ENCODE data around the gene SERINC3.

The SERINC3 gene

DNA sequence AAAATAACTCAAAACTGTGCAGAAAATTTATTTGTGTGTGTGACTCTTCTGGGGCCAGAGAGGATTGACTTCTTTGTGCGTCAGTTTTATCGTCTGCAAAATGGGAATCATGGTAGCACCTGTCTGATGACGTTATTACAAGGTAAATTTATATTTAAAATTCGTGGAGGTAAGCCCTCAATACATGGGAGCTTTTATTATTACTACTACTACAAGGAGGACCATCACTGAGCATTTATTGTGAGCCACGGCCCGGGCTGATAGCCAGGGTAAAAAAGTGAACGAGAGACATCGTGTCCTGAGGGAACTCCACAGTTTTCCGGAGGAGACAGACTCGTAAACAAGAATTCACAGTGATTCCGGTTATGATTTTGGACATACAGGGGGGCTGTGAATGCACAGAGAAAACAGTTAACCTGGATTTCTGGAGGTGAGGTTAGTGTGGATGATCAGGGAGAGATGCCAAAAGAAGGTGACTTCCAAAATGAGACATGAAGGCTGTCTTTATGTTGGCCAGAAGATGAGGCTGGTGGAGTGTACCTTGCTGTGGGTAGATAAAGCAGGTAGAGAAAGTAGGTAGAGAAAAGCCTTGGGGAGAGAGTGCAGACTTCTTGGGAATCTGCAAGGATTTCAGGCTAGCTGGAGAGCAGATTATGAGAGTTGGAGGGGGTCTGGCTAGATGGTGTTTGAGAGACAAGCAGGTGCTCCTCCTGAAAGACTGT lies 10.6 kb upstream of the SERINC3 start:
- no peak for DNase-seq

DNA sequence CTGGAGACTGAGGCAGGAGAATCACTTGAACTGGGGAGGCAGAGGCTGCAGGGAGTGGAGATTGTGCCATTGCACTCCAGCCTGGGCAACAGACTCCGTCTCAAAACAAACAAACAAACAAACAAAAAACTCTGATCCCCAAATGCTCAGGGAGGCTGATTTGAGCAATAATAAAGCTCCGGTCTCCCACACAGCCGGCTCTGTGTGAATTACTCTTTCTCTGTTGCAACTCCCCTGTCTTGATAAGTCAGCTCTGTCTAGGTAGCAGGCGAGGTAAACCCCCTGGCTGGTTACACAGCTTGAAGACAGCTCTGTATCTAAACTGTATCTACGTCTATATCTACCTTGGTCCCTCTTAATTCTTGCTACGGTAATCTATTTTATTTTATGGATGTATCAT lies 6.4 kb upstream of the SERINC3 start:
- DNase-seq = no peak

DNA sequence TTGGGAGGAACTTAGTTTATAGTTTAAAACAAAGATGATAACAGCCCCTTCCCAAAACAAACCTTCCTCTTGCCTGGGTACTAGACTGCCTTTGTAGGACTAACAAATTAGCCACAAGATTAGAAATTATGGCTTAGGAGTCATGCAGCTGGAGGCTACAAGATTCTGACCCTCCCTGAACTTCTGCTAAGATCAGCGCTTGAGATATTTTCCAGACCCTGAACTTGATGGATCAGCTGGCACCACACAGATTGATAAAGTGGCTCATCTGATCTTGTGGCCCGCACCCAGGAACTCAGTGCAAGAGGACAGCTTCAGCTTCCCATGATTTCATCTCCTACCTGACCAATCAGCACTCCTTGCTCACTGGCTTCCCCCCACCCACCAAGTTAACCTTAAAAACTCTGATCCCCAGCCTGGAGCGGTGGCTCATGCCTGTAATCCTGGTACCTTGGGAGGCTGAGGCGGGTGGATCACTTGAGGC lies 5.9 kb upstream of the SERINC3 start:
- no peak for DNase-seq

DNA sequence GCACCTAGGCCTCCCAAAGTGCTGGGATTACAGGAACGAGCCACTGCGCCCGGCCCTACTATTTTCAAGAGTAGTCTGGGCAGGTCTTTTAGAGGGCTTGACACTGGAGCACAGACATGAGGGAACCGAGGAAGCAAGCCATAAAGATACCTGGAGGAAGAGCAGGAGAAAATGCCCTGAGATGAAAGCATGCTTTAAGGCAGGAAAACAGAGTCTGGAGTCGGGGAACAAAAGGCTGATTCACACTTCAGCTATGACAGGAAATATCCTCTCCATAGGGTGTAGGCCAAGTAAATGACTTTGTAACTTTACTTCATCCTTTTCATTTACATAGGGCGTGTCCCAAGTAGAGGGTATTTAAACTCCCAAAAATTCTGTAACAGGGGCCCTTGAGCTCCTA lies 4.3 kb upstream of the SERINC3 start:
- no peak for DNase-seq

DNA sequence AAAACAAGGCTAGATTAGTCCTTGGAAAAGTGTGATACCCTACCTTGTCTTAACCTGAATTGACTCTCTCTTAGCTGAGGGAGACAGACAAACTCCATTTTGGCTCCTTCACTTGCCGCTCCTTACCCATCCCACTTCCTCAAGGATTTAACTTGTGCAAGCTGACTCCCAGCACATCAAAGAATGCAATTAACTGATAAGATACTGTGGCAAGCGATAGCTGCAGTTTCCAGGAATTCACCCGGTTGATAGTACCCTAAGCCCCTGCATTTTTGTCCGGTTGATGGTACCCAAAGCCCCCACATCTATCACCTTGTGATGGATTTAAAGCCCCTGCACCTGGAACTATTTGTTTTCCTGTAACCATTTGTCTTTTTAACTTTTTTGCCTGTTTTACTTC lies 1.9 kb upstream of the SERINC3 start:
- no peak for DNase-seq

DNA sequence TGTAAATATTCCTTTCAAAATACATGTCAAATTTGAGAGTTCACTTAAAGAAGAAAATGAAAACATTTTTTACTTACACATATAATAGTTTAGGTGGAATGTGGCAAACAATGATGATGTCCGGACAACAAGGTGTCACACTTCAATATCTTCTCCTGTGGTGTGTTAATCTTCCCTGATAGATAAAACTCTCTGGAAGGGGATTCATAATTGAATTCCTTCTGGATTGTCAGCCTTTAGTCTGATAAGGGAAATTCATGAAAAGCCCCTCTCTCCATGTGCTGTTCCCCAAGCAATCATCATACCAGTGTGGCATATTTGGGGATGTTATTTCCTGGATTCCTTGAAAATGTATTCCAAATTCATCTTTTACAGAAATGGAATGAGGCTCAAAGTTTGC lies 971 bp upstream of the SERINC3 start:
- no peak for DNase-seq

DNA sequence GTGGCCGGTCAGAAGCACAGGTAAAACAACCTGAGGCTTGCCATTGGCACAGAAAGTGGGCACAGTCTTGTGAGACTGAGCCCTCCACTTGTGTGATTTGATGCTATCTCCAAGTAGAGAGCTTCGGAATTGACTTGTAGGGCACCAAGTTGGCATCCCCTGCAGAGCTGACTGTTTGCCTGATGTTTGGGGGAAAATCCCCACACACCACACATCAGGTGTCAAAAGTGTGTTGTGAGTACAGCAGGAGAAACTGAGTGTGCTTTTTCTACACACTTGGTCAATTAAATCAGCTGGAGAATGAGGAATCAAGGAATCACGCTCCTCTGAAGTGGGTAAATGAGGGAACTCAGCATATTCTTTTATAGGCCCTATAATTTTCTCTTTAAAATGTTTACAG lies 989 bp downstream of the SERINC3 start:
- no peak for DNase-seq

DNA sequence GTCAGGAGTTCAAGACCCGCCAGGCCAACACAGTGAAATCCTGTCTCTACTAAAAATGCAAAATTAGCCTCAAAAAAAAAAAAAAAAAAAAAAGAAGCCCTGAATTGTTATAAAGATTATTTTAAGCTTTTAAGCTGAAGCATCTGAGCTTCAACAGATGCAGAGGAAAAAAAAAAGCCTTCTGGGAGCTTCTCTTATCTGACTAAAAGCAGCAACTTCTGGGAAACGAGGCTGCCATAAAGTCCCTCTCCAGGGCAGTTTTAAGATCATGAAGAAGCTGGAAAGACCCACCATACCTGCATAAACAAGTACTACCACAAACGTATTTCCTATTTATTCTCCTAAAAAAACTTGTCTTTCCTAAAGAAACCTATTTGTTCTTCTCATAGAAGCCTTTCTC lies 3.6 kb downstream of the SERINC3 start:
- no peak for DNase-seq

DNA sequence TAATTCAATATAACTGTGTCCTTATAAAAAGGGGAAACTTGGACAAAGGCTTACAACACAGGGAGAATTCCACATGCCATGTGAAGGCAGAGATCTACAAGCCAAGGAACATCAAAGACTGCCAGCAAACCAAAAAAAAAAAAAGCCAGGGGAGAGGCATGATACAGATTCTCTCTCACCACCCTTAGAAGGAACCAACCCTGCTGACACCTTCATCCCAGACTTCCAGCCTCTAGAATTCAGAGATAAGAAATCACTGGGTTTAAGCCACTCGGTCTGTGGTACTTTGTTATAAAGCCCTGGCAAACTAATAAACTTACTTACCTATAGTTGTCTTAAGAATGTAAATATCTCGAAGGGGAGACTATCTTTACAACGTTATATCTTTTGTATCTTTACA lies 4.4 kb downstream of the SERINC3 start:
- DNase-seq = no peak

DNA sequence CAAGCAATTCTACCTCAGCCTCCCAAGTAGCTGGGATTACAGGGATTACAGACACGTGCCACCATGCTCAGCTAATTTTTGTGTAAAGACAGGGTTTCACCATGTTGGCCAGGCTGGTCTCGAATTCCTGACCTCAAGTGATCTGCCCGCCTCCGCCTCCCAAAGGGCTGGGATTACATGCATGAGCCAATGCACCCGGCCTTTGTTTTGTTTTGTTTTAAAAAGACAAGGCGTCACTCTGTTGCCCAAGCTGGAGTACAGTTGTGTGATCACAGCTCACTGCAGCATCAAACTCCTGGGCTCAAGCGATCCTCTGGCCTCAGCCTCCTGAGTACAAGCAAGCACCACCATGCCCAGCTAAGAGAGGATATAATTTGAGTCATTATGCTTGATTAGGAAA lies 5.4 kb downstream of the SERINC3 start:
- DNase-seq = no peak

DNA sequence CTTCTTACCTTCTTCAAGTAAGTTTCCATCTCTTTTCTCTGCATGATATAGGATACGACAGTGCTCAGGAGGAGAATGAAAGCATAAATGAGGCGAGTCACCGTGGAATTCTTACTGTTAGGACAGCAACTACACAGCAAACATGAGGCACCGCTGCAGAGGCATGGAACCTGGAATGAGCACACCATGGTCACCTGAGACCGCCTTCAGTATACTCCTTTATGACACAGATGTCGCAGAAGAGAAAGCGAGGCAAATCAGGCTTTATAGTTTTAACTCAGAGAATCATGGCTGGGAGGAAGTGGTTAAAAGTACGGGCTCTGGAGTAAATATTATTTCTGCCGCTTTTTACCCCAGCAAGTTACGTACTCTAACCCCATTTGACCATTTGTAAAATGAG lies 8.0 kb downstream of the SERINC3 start:
- DNase-seq = no peak

DNA sequence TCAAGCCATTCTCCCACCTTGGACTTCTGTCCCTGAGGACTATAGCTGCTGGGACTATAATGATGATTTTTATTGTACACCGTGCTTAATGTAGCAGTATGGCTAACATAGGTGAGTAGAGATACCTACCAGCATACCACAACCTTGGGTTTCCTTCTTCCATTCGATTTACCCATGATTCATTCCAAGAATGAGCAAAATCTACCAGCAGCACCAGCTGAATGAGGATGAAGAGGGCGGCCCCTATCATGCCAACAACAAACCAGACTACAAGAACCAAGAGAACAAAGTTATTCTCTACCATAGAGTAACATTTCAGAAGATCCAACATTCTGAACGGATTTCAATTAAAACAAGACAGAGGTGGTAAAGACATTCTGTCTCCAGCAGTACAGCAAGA lies 12.1 kb downstream of the SERINC3 start:
- no peak for DNase-seq

DNA sequence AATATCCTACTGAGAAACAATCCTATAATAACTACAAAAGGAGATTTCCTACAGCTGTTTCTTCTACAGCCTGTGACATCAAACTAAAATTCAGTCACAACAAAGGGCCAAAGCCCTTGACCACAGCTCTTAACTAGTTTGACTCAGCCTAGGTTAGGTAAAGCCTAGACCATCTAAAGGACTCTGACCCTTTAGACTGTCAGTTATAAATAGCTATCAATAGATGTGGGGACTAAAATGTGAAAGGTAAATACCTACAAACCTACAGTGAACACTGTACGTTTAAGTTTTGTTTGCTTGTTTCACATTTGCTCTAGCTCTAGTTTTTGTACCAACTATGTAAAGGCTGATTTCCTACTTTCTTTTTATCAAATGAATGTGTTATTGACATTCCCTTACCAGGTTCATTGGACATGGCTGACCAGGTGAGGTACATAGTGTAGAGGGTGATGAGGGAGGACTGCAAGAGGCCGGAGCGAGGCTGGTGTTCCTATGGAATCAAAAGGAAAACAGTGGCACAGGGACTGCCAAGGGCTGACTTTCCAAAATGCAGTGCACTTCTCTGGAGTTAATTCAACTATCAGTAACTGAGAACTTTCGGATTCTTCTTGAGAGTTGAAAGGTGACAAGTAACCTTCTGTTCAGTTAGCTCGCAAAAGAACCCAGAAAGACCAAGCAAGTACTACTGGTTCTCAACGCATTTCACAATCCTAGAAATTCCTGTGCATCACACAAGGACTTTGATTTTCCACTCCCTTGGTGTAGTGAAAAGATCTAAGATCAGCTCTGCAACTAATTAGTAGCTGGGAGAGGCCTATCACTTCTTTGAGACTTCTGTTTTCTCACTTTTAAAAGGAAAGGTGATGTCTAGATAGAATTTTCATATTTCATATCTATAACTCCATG lies 17.2 kb downstream of the SERINC3 start:
- no peak for DNase-seq

DNA sequence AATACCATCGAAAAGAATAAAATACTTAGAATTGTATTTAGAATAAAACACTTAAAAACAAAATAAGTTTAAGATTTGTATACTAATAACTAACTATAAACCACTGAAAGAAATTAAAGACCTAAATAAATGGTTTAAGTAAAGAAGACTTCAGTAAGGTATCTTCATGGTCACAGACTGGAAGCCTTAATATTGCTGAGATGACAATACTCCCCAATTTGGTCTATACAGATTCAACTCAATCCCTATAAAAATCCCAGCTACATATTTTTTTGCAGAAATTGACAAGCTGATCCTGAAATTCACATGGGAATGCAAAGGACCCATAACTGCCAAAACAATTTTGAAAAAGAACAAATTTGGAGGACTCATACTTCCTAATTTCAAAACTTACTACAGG lies 18.9 kb downstream of the SERINC3 start:
- DNase-seq = no peak

DNA sequence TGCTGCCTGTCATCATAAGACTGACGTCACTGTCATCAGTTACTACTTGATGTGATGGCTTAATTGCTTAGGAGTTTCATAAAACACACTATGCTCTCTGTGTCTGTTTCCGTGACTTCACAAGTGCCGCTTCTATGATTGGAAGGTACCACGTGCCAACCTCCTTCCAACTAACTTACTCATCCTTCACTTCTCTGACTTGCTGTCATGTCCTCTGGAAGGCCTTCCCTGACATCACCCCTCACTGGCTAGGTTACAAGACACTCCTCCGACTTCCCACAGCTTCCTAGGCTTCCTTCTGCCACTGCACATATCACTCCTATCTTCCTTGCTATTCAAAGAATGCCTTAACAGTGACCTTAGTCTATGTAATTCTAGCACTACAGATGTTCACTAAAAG lies 20.4 kb downstream of the SERINC3 start:
- DNase-seq = no peak

DNA sequence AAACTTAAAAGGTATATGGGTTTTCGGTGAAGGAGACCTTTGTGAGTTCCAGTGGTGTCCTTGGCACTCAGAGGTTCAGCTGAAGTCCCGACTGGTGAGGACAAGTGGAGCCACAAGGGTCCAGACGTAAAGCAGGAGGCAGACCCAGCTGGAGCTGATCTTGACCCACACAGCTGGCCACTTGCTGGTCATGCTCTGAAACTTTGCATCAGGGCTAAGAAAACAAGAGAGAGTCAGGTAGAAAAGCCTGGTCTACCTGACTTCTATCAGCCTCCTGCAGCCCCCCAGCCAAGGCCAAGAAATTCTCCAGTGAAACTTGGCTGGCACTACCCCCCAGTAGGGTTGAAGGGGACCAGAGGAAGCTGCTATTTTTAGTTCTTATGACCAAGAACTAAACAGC lies 21.6 kb downstream of the SERINC3 start:
- DNase-seq = no peak

DNA sequence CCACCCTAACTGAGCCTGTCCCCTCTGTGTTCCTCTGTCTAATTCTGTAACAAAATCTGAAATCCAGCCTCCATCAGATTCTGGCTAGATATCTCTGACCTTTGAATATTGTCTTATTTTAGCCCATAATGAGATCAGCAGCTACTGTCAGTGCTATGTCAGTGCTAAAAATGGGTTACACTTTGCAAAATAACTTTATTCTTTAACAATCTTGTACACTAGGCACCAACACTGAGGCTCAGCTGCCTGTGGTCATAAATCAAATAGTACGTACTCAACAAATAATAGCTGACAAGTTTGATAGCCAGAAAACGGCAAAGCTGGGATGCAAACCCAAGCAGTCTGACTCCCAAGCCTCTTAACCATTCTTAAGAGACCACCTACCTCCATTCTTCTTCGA lies 24.1 kb downstream of the SERINC3 start:
- no peak for DNase-seq

DNA sequence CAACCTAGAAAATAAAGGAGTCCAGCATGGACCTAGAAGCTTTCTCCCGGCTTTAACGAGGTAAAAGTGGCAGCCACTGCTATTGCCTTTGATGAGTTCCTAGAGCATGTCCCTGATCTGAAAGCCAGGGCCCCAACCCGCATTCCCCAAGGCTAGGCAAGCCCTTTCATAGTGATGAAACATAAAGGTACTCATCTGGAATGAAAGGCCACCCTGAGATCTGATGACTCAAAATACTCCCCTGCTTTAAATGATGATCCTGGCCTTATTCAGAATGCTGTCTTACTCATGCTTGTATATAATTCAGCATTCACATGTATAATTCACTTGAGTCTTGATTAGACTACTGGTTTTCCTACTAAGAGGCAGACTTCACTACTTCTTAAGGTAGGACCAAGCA lies 24.9 kb downstream of the SERINC3 start:
- no peak for DNase-seq

DNA sequence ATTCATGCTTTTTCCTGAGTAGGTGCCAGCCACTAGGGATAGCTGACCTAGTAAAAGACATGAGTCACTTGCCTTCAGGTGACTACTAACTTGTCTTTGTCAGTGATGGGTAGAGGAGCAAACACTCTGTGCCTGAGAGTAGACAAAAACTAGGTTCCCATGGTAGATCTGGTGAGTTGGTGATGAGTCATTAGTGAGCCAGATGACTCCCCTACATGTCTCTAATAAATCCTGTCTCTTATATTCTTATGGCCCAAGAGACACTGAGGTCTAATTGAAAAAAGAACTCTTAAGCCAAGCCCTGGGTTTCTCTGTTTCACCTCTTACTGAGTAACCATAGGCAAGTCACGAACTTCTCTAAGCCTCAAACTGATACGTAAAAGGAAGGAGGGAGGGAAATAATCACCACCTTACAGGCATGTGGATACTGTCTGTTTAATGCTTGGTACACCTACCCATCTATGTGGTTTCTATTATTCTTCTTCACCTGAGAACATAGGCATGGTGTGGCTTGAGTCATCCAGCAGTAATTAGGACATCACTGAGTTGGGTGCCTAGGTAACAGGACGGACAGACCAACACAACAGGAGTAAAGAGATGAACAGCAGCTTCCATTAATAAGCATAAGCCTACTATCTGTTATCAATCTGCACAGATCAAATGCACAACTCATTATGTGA lies 25.9 kb downstream of the SERINC3 start:
- DNase-seq = no peak

DNA sequence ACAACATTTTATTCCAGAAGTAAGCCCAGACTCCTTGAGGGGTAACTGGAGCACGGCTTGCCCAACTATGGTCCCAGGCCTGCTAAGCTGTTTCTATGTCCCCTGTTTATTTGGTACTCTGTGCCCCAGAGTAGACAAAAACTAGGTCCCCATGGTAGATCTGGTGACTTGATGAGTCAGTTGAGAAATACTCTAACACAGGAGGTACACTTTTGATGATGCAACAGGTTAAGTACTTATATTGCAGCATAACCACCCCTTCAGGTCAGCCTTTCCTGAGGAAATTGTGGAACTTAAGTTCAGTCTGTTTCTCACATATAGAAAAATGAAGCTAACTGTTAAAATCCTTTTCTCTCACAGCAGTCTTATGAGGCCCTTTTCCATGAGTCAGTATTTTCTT lies 26.6 kb downstream of the SERINC3 start:
- DNase-seq = no peak

DNA sequence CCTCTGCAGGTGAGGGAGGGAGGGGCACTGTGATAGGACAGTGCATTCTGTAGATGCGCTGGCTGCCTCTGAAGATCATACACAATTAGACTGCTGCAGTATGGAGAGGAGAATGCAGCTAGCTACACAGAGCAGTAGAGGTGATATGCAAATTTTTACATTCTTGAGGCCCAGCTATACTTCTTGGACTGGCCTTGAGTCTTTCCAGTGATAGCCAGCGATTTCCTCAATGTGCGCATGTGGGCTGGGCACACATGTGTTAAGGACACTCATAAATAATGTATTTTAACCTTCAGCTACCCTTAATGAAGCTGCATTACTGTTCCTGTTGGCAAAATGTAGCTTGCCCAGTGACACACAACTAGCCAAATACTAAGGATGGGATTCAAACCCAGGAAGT lies 27.2 kb downstream of the SERINC3 start:
- DNase-seq = no peak

DNA sequence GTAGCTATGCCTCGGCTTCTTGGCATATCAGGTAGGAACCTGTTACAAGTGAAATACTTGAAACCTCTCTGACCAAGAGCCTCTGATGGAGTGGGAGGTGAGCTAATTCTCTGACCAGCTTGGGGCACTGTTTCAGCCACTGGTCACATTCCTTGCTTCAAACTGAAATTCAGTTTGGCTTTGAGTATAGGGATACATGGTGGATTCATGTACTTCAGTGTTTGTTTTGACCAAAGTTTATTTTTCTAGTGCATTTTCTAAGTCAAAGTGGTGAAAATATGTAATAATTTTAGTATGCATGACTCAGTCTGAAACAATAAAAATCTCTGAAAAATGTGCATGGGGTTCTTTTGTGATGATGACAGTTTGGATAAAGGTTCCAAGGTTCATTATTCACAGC lies 27.6 kb downstream of the SERINC3 start:
- DNase-seq = no peak

DNA sequence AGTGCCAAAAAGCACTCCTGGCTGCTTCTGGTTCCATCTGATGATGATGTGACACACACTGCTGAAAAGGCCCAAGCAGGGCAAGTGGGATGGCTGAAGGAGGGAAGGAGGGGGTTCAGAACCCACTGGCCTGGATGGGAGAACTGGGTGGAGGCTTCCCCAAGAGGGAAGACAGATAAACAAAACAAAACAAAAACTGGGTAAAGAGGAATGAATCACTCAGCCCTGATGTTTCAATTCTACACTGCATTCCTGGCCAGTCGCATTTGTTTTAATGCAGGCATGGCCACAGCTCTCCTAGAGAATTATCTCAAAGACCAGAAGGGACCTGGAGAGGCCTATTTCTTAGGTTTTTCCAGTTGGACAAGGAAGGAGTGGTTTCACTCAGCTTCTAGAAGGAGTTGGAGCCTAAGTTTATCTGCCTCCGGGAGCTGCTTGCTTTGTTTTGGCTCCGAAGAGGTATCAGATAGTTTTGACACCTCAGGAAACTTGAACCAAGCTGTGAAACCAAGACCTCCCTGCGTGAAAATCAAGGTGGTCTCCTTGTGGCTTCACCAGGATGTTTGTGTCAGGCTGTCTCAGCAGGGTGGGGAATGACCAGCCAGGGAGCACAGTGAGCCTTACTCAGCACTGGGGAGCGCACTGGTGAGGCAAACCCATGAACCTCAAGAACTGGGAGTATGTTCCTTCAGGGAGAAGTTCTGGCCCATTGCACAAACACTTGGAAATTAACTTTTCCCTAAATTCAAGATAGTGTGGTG lies 30.1 kb downstream of the SERINC3 start:
- DNase-seq = no peak
